GM23338 (cell line): ENCODE data around the gene TMEM140. TPM values are rescaled to one million over a fixed set of nuclear protein-coding genes. Genes with fewer than 3 reads are reported as not detected.

ENCODE experiments used
- ATAC-seq: fragments of 200-7000 bp; cut with Tn5 transposase; 3 replicates; pipeline ENCODE4 v1.9.1; 2020
- DNase-seq: peaks from one replicate; pipeline ENCODE4 v3.0.0-alpha.2; 2015; ENCODE audit warnings: low spot score
- H2AFZ ChIP-seq: fragments of 200-600 bp; sonication (generic); 2 replicates; pipeline ENCODE4 v1.8.0; 2016; ENCODE audit warnings: antibody characterized with exemption, mild to moderate bottlenecking, moderate library complexity
- H3F3A ChIP-seq: fragments of 200-600 bp; sonication (generic); replicated peaks from 2 replicates; pipeline ENCODE4 v1.8.0; 2017; ENCODE audit warnings: antibody characterized with exemption, mixed run types, low read depth
- H3K27ac ChIP-seq: fragments of 200-600 bp; sonication (generic); 2 replicates; pipeline ENCODE4 v1.6.1; 2016; ENCODE audit warnings: low read depth
- H3K27me3 ChIP-seq: fragments of 200-600 bp; sonication (generic); 2 replicates; pipeline ENCODE4 v1.8.0; 2016; ENCODE audit warnings: mild to moderate bottlenecking, mixed run types, moderate library complexity; ENCODE audit not compliant: insufficient read depth
- H3K36me3 ChIP-seq: fragments of 200-600 bp; sonication (generic); 2 replicates; pipeline ENCODE4 v1.8.0; 2016; ENCODE audit warnings: mild to moderate bottlenecking; ENCODE audit not compliant: insufficient read depth
- H3K4me1 ChIP-seq: fragments of 200-600 bp; sonication (generic); 2 replicates; pipeline ENCODE4 v1.8.0; 2016; ENCODE audit warnings: mild to moderate bottlenecking, moderate library complexity; ENCODE audit not compliant: insufficient read depth
- H3K4me2 ChIP-seq: fragments of 200-600 bp; sonication (generic); 2 replicates; pipeline ENCODE4 v1.7.1; 2017; ENCODE audit warnings: mixed run types
- H3K4me3 ChIP-seq: fragments of 200-600 bp; sonication (generic); 2 replicates; pipeline ENCODE4 v1.6.1; 2016; ENCODE audit warnings: mixed run types
- H3K79me2 ChIP-seq: fragments of 200-600 bp; sonication (generic); replicated peaks from 2 replicates; pipeline ENCODE4 v1.8.0; 2017; ENCODE audit warnings: mild to moderate bottlenecking; ENCODE audit not compliant: insufficient read depth
- H3K9me2 ChIP-seq: fragments of 200-600 bp; sonication (generic); 2 replicates; pipeline ENCODE4 v1.8.0; 2017; ENCODE audit not compliant: insufficient read depth
- H4K20me1 ChIP-seq: fragments of 200-600 bp; sonication (generic); replicated peaks from 2 replicates; pipeline ENCODE4 v1.8.0; 2017; ENCODE audit warnings: mild to moderate bottlenecking; ENCODE audit not compliant: insufficient read depth
- H3K27ac Mint-ChIP-seq: 2 replicates; pipeline ENCODE4 v1.8.0; 2020; ENCODE audit warnings: inconsistent platforms, mild to moderate bottlenecking, moderate library complexity, mixed read lengths
- H3K27me3 Mint-ChIP-seq: 3 replicates; pipeline ENCODE4 v1.8.0; 2022; ENCODE audit warnings: low read depth, mild to moderate bottlenecking, moderate library complexity, mixed read lengths, inconsistent platforms; ENCODE audit not compliant: insufficient read depth, poor library complexity
- H3K36me3 Mint-ChIP-seq: 3 replicates; pipeline ENCODE4 v1.8.0; 2021; ENCODE audit warnings: low read depth, mild to moderate bottlenecking, inconsistent platforms, moderate library complexity, mixed read lengths
- H3K4me1 Mint-ChIP-seq: 3 replicates; pipeline ENCODE4 v1.8.0; 2020; ENCODE audit warnings: mild to moderate bottlenecking, inconsistent platforms, mixed read lengths
- H3K4me3 Mint-ChIP-seq: 3 replicates; pipeline ENCODE4 v1.8.0; 2021; ENCODE audit warnings: moderate library complexity, mild to moderate bottlenecking, inconsistent platforms, mixed read lengths
- H3K9me3 Mint-ChIP-seq: 3 replicates; pipeline ENCODE4 v1.8.0; 2020; ENCODE audit warnings: moderate library complexity, mild to moderate bottlenecking, inconsistent platforms, mixed read lengths
- CREB1 ChIP-seq: fragments of 250-450 bp; sonication (Bioruptor Pico); IDR thresholded peaks from 2 replicates; pipeline ENCODE4 v1.5.0; 2020; ENCODE audit warnings: low read depth, mild to moderate bottlenecking, moderate library complexity
- EZH2phosphoT487 ChIP-seq: fragments of 200-600 bp; sonication (generic); IDR thresholded peaks from one replicate; pipeline ENCODE4 v1.8.1; 2018; ENCODE audit warnings: antibody characterized with exemption; ENCODE audit not compliant: unreplicated experiment
- NANOG ChIP-seq: IDR thresholded peaks from 2 replicates; pipeline ENCODE4 v1.6.1; 2016; ENCODE audit warnings: antibody characterized with exemption, borderline replicate concordance
- POLR2AphosphoS5 ChIP-seq: IDR thresholded peaks from 2 replicates; pipeline ENCODE4 v1.6.1; 2016; ENCODE audit warnings: antibody characterized with exemption, low read depth
- ZNF114 ChIP-seq: fragments of 250-450 bp; sonication (Bioruptor Pico); IDR thresholded peaks from 2 replicates; pipeline ENCODE4 v1.5.0; 2020; ENCODE audit warnings: mild to moderate bottlenecking, moderate library complexity
- polyA plus RNA-seq: library from polyadenylated mRNA; unstranded; fragments of >200 nt; fragmentation: Nextera tagmentation; extraction: Ambion mirVana; gene quantifications from 2 replicates; pipeline ENCODE4 v1.2.1, GENCODE V29; 2016
- total RNA-seq: library from RNA; depleted of rRNA; stranded (reverse); fragments of >200 nt; shearing (Covaris generic); gene quantifications from 2 replicates; pipeline ENCODE4 v1.2.3, GENCODE V29; 2014
- TF ChIP-seq, protein P1 (sequence below): fragments of 250-450 bp; sonication (Bioruptor Pico); IDR thresholded peaks from 2 replicates; pipeline ENCODE4 v1.5.0; 2020; ENCODE audit warnings: mild to moderate bottlenecking, moderate library complexity
- TF ChIP-seq, protein P2 (sequence below): IDR thresholded peaks from 2 replicates; pipeline ENCODE4 v1.6.1; 2016; ENCODE audit warnings: antibody characterized with exemption

Gene TMEM140
- total and polyA plus RNA-seq, 2 experiments from 2014 or later, result 2.7 TPM; not detected in 1

DNA sequence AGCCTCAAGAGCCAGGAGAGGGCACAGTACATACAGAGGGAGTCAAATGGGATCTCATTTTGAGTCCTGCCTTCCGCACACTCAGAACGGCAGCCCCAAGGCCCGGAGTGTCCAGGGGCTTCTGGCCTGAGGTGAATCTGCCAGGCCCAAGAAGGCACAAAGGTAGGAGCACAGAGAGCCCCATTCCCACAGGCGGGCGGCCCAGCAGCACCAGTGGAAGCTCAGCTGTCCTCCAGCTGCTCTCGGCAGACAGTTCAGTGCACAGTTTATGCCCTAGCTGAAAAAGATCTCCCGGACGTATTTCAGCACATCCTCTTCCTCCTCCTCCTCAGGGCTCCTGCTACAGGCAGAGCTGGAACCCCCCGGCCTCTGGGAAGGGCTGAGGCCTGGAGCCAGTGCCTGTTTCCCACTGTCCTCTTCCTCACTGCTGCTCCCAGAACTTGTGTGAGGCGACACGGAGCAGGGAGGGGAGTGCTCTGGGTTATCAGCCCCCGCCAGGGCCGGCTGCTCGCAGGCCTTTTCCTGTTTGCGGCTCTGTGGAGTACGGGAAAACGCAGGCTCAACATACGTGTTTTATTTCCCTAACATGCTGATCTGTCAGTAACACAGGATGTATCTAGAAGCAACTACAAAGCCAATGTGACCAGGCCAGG, 18.6 kb downstream of the TMEM140 start (continued):
- TF ChIP-seq, protein P1, sequence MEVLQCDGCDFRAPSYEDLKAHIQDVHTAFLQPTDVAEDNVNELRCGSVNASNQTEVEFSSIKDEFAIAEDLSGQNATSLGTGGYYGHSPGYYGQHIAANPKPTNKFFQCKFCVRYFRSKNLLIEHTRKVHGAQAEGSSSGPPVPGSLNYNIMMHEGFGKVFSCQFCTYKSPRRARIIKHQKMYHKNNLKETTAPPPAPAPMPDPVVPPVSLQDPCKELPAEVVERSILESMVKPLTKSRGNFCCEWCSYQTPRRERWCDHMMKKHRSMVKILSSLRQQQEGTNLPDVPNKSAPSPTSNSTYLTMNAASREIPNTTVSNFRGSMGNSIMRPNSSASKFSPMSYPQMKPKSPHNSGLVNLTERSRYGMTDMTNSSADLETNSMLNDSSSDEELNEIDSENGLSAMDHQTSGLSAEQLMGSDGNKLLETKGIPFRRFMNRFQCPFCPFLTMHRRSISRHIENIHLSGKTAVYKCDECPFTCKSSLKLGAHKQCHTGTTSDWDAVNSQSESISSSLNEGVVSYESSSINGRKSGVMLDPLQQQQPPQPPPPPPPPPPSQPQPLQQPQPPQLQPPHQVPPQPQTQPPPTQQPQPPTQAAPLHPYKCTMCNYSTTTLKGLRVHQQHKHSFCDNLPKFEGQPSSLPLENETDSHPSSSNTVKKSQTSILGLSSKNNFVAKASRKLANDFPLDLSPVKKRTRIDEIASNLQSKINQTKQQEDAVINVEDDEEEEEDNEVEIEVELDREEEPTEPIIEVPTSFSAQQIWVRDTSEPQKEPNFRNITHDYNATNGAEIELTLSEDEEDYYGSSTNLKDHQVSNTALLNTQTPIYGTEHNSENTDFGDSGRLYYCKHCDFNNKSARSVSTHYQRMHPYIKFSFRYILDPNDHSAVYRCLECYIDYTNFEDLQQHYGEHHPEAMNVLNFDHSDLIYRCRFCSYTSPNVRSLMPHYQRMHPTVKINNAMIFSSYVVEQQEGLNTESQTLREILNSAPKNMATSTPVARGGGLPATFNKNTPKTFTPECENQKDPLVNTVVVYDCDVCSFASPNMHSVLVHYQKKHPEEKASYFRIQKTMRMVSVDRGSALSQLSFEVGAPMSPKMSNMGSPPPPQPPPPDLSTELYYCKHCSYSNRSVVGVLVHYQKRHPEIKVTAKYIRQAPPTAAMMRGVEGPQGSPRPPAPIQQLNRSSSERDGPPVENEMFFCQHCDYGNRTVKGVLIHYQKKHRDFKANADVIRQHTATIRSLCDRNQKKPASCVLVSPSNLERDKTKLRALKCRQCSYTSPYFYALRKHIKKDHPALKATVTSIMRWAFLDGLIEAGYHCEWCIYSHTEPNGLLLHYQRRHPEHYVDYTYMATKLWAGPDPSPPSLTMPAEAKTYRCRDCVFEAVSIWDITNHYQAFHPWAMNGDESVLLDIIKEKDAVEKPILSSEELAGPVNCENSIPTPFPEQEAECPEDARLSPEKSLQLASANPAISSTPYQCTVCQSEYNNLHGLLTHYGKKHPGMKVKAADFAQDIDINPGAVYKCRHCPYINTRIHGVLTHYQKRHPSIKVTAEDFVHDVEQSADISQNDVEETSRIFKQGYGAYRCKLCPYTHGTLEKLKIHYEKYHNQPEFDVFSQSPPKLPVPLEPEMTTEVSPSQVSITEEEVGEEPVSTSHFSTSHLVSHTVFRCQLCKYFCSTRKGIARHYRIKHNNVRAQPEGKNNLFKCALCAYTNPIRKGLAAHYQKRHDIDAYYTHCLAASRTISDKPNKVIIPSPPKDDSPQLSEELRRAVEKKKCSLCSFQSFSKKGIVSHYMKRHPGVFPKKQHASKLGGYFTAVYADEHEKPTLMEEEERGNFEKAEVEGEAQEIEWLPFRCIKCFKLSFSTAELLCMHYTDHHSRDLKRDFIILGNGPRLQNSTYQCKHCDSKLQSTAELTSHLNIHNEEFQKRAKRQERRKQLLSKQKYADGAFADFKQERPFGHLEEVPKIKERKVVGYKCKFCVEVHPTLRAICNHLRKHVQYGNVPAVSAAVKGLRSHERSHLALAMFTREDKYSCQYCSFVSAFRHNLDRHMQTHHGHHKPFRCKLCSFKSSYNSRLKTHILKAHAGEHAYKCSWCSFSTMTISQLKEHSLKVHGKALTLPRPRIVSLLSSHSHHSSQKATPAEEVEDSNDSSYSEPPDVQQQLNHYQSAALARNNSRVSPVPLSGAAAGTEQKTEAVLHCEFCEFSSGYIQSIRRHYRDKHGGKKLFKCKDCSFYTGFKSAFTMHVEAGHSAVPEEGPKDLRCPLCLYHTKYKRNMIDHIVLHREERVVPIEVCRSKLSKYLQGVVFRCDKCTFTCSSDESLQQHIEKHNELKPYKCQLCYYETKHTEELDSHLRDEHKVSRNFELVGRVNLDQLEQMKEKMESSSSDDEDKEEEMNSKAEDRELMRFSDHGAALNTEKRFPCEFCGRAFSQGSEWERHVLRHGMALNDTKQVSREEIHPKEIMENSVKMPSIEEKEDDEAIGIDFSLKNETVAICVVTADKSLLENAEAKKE (CRISPR knock-in tag), result no peak
- TF ChIP-seq, protein P2, sequence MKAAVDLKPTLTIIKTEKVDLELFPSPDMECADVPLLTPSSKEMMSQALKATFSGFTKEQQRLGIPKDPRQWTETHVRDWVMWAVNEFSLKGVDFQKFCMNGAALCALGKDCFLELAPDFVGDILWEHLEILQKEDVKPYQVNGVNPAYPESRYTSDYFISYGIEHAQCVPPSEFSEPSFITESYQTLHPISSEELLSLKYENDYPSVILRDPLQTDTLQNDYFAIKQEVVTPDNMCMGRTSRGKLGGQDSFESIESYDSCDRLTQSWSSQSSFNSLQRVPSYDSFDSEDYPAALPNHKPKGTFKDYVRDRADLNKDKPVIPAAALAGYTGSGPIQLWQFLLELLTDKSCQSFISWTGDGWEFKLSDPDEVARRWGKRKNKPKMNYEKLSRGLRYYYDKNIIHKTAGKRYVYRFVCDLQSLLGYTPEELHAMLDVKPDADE, result no peak
- TF ChIP-seq EZH2phosphoT487 (no peak), CREB1 (CRISPR knock-in tag) (no peak), POLR2AphosphoS5 (no peak)

DNA sequence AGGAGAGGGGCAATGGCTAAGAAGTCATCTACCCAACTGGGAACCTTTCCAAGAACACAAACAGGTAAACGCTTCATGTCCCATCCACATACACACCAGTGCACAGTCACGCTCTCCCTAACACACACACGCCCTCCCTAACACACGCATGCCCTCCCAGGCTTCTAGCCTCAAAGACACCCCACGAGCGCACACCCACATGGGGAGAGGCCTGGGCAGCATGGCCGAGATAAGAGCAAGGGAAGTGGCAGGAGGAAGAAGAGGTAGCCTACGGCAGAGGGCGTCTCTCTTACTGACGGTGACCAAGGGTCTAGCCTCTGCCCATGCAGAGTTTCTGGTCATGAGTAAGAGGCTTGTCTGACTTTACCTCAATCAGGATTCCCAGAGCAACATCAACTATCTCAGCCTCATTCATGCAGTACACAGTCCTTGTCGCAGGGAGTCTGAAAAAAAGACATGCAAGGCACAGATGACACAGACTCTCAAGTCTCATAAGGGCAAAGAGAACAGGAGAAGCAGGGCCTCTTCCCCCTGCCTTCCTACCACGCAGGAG, 19.6 kb downstream of the TMEM140 start:
- H3K27me3 Mint-ChIP-seq, result peaks cover 26% of the 10 kb centered on the region
- no peak overlapping the region for H3K4me2 ChIP-seq
- H3K27me3 ChIP-seq, result no peaks in the 10 kb centered on the region
- no peak for ATAC-seq
- H3K36me3 ChIP-seq, result peaks cover 13% of the 10 kb centered on the region; the same call in 1 of the 2 replicates
- DNase-seq, result no peak
- H3K4me1 Mint-ChIP-seq, result peaks cover 29% of the 10 kb centered on the region
- no peaks in the 10 kb centered on the region for H3K9me2 ChIP-seq
- no peak overlapping the region for H2AFZ ChIP-seq
- peaks cover 20% of the 10 kb centered on the region for H3K4me1 ChIP-seq
- peaks cover 72% of the 10 kb centered on the region for H3K36me3 Mint-ChIP-seq
- peaks cover 7% of the 10 kb centered on the region for H3F3A ChIP-seq
- no peak overlapping the region for H3K27ac ChIP-seq
- no peak overlapping the region for H3K27ac Mint-ChIP-seq
- H3K79me2 ChIP-seq, result peaks cover 16% of the 10 kb centered on the region
- no peak overlapping the region for H3K4me3 ChIP-seq
- H4K20me1 ChIP-seq, result peaks cover 4% of the 10 kb centered on the region; the same call in 1 of the 2 replicates
- no peak overlapping the region for H3K4me3 Mint-ChIP-seq
- peaks cover 13% of the 10 kb centered on the region for H3K9me3 Mint-ChIP-seq
- TF ChIP-seq EZH2phosphoT487 (no peak), POLR2AphosphoS5 (no peak), ZNF114 (CRISPR knock-in tag) (no peak), NANOG (no peak)
- TF ChIP-seq, protein P1 (CRISPR knock-in tag), result no peak
